ENCODE data around the gene DDB1. TPM values are rescaled to one million over a fixed set of nuclear protein-coding genes. Genes with fewer than 3 reads are reported as not detected.

Gene DDB1
- total RNA-seq, 1 donor from 2014 or later: 259 TPM

DNA sequence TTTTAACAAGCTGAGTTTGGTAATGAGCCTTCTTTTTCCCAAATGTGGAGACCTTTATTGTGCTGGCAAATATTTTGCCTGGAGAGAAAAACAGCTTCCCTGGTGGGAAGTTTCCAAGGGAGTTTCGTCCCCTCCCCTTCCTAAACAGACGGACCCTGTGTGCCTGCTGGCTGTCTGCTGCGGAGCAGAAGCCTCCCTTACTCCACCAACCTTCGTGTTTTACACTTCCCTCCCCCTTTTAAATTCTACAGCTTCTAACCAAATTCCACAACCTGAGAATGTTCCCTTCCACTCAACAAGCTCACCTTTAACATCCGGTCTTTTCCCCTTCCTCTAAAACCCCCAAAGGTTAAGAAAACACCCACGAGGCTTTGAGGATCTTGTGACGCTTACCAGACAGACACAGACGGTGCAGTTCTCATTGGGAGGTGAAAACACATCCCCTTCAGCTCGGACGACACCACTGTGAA lies 54.9 kb downstream of the DDB1 start:
- peaks cover 14% of the 10 kb centered on the region for H3K4me1 Mint-ChIP-seq (ENCODE audit: low read depth, unreplicated experiment)
- no peak for DNase-seq
- TF ChIP-seq, protein P1, sequence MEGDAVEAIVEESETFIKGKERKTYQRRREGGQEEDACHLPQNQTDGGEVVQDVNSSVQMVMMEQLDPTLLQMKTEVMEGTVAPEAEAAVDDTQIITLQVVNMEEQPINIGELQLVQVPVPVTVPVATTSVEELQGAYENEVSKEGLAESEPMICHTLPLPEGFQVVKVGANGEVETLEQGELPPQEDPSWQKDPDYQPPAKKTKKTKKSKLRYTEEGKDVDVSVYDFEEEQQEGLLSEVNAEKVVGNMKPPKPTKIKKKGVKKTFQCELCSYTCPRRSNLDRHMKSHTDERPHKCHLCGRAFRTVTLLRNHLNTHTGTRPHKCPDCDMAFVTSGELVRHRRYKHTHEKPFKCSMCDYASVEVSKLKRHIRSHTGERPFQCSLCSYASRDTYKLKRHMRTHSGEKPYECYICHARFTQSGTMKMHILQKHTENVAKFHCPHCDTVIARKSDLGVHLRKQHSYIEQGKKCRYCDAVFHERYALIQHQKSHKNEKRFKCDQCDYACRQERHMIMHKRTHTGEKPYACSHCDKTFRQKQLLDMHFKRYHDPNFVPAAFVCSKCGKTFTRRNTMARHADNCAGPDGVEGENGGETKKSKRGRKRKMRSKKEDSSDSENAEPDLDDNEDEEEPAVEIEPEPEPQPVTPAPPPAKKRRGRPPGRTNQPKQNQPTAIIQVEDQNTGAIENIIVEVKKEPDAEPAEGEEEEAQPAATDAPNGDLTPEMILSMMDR (IDR thresholded peaks at IDR 0.05; ENCODE audit: partially characterized antibody, unreplicated experiment): no peak
- peak overlapping the region; percentile 81 for H3K27ac Mint-ChIP-seq (ENCODE audit: unreplicated experiment)
- H3K4me3 Mint-ChIP-seq (ENCODE audit: unreplicated experiment): peak overlapping the region; percentile 35
- H3K36me3 Mint-ChIP-seq (ENCODE audit: unreplicated experiment): peaks cover 3% of the 10 kb centered on the region
- H3K27me3 Mint-ChIP-seq (ENCODE audit: unreplicated experiment): peaks cover 3% of the 10 kb centered on the region
- peaks cover 2% of the 10 kb centered on the region for H3K9me3 Mint-ChIP-seq (ENCODE audit: unreplicated experiment)

DNA sequence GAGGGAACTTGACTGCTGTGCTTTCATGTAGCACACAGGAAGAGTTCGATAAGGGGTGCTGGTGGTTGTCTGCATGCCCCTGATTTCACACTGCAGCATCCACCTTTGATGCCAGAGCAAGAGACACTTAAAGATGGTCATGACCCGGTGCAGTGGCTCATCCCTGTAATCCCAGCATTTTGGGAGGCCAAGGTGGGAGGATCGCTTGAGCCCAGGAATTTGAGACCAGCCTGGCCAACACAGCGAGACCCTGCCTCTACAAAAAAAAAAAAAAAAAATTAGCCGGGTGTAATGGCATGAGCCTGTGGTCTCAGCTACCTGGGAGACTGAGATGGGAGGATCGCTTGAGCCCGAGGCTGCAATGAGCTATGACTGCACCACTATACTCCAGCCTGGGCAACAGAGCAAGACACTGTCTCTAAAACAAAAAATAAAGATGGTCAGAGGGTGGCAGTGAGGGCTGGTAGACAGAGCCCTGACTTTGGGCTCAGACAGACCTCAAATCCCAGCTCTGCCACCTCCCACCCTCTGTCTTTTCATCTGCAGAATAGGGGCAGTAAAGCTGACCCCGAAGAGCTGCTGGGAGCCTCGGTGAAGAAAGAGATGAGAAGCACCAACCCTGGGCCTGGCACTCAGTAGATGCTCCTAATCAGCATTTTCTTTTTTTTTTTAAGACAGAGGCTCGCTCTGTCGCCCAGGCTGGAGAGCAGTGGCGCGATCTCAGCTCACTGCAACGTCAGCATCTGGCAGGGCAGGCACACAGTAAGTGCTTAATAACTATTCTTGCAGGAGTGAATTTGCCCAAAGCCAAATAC lies 55.5 kb downstream of the DDB1 start:
- Mint-ChIP-seq H3K4me3 (ENCODE audit: unreplicated experiment) (no peak overlapping the region), H3K27me3 (ENCODE audit: unreplicated experiment) (peaks cover 3% of the 10 kb centered on the region), H3K36me3 (ENCODE audit: unreplicated experiment) (no peaks in the 10 kb centered on the region)

DNA sequence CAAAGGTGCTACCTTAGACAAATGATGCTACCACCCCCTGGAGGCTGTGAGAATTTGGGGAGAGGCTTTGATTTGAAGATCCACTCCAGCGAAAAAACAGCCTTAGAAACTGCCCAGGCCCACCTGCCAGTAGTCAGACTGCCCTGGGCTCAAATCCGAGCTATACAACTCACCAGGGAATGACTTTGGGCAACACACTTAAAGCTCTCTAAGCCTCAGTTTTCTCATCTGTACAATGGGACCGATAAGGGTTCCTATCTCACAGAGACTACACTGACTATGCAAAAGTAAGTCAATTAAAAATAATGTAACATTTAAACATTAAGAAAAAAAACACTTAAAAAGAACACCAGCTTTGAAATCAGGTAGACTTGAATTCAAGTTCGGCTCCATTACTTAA lies 57.7 kb downstream of the DDB1 start:
- TF ChIP-seq, protein P1 (IDR thresholded peaks at IDR 0.05; ENCODE audit: partially characterized antibody, unreplicated experiment): no peak
- Mint-ChIP-seq H3K27me3 (ENCODE audit: unreplicated experiment) (peaks cover 3% of the 10 kb centered on the region), H3K27ac (ENCODE audit: unreplicated experiment) (no peak overlapping the region), H3K4me1 (ENCODE audit: low read depth, unreplicated experiment) (peaks cover 6% of the 10 kb centered on the region), H3K9me3 (ENCODE audit: unreplicated experiment) (peaks cover 2% of the 10 kb centered on the region), H3K36me3 (ENCODE audit: unreplicated experiment) (no peaks in the 10 kb centered on the region), H3K4me3 (ENCODE audit: unreplicated experiment) (no peak overlapping the region)
- no peak for DNase-seq

More for the DNA sequence above, 55.5 kb downstream of the DDB1 start:
- no peak for DNase-seq
- Mint-ChIP-seq H3K4me1 (ENCODE audit: low read depth, unreplicated experiment) (peaks cover 14% of the 10 kb centered on the region), H3K9me3 (ENCODE audit: unreplicated experiment) (peaks cover 2% of the 10 kb centered on the region), H3K27ac (ENCODE audit: unreplicated experiment) (no peak overlapping the region)
- TF ChIP-seq, protein P1 (IDR thresholded peaks at IDR 0.05; ENCODE audit: partially characterized antibody, unreplicated experiment): no peak

DNA sequence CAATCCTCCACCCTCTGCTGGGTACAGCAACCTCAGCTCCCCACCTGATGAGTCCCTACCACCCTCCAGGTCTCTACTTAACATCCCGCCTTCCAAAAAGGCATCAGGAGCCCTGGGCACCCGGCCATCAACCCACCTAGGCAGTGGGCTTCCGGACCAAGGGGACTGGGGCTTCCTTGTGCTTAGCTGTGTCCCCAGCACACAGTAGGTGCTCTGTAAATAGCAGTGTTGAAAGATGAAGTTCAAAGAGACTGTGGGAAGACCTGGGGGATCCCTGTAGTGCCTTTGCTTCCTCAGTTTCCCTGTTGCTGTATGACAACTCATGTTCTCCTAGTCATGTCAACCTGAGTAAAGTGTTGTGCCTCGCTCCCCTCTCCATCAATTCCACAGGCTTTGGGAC lies 58.8 kb downstream of the DDB1 start:
- H3K9me3 Mint-ChIP-seq (ENCODE audit: unreplicated experiment): peaks cover 2% of the 10 kb centered on the region
- H3K36me3 Mint-ChIP-seq (ENCODE audit: unreplicated experiment): no peaks in the 10 kb centered on the region
- peaks cover 3% of the 10 kb centered on the region for H3K4me1 Mint-ChIP-seq (ENCODE audit: low read depth, unreplicated experiment)
- no peak for DNase-seq
- H3K4me3 Mint-ChIP-seq (ENCODE audit: unreplicated experiment): no peak overlapping the region
- no peak overlapping the region for H3K27ac Mint-ChIP-seq (ENCODE audit: unreplicated experiment)
- TF ChIP-seq, protein P1 (IDR thresholded peaks at IDR 0.05; ENCODE audit: partially characterized antibody, unreplicated experiment): no peak
- peaks cover 3% of the 10 kb centered on the region for H3K27me3 Mint-ChIP-seq (ENCODE audit: unreplicated experiment)

Measured in glutamatergic neuron (in vitro differentiated cells).